Tibial artery (tissue), 4 donors: ENCODE results near the gene SEPTIN2.

Experiments used
- DNase-seq, 2 donors: peaks; one replicate each; pipeline ENCODE4 v3.0.0-alpha.2; 2019
- H3K27ac ChIP-seq, 2 donors: fragments of 200-600 bp; sonication (generic) in 1 of 2; 1 replicate in 1 of 2; 2 replicates in 1 of 2; pipeline ENCODE4 v1.5.1; 2018 to 2019; ENCODE audit warnings: mild to moderate bottlenecking in 1 of 2
- H3K27me3 ChIP-seq, 2 donors: fragments of 200-600 bp; sonication (generic) in 1 of 2; one replicate each; pipeline versions ENCODE4 v1.5.1 to v1.6.0; 2016 to 2019
- H3K36me3 ChIP-seq, 3 donors: fragments of 200-600 bp; sonication (generic) in 2 of 3; one replicate each; pipeline ENCODE4 v1.5.1; 2016 to 2019; ENCODE audit warnings: mild to moderate bottlenecking in 2 of 3
- H3K4me1 ChIP-seq, 4 donors: fragments of 200-600 bp; sonication (generic) in 2 of 4; 1 replicate in 3 of 4; 2 replicates in 1 of 4; pipeline ENCODE4 v1.5.1; 2016 to 2019
- H3K4me3 ChIP-seq, 2 donors: fragments of 200-600 bp; sonication (generic) in 1 of 2; 1 replicate in 1 of 2; 2 replicates in 1 of 2; pipeline ENCODE4 v1.5.1; 2018 to 2019; ENCODE audit warnings: mild to moderate bottlenecking in 2 of 2
- H3K9me3 ChIP-seq, 3 donors: fragments of 200-600 bp; sonication (generic) in 1 of 3; one replicate each; pipeline ENCODE4 v1.5.1; 2016 to 2019
- CTCF ChIP-seq, 2 experiments: fragments of 200-600 bp in 1 of 2; fragments of 450-650 bp in 1 of 2; IDR thresholded peaks; one replicate each; pipeline ENCODE4 v1.5.1; 2017 to 2019; ENCODE audit warnings: antibody characterized with exemption in 2 of 2, mild to moderate bottlenecking in 1 of 2, moderate library complexity in 1 of 2
- intact Hi-C: fragments of 100-400 bp; cut with DNase I; formaldehyde crosslinking; loops from one replicate; pipeline ENCODE4 v1.15.0; 2023; ENCODE audit warnings: low total_unique reads

The SEPTIN2 gene

DNA sequence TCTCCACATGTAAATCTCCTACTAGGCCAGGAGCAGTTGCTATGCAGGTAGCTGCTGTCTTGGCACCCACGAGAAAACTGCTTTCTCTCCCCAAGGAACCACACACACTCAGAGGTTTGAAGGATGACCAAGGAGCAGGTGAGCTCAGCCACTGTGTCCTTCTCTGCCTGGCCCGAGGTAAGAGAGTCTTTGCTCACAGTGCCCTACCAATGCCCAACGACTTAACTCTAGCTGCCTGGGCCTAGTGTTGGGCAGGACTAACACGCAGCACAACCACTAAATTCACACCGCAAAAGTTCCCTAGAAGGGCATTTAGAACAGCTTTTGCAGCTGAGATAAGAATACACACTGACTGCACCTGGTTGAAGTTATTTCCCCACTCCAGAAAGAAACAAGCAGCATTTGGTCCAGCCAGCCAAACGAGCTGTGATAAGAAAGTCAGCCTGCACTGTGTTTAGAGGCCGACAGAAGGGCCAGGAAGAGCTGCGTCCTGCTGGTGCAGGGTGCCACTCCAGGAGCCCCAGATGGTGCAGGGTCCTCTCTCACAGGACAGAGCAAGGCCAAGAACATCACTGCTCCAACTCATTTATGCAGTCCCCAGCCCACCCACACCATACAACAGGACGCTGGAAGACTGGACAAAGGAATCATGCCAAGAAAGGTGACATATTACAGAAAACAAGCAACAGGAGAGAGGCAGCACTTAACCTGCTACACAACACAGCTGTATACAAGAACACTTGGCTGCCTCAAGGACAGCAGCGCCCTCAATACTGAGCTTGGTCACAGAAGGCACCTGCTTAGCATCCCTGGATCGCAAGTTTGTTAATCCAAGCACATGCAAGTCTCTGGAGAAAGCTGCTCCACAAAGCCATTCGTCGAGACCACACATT lies 12.7 kb upstream of the SEPTIN2 start:
- DNase-seq: no peak
- Histone ChIP-seq H3K4me3 (no peak overlapping the region), H3K27me3 (no peaks in the 10 kb centered on the region), H3K36me3 (no peaks in the 10 kb centered on the region), H3K4me1 (peaks cover 0 to 20% (median 8%) of the 10 kb centered on the region in 4 donors), H3K9me3 (no peaks in the 10 kb centered on the region), H3K27ac (no peak overlapping the region)
- intact Hi-C loops: no loop called here
- no peak for TF ChIP-seq CTCF (IDR thresholded peaks at IDR 0.05)

- no peak for DNase-seq
- H3K27me3 ChIP-seq: no peaks in the 10 kb centered on the region
- intact Hi-C loops: no loop called here
Observed at GRCh38 chr2:241304039-241304670, 11.6 kb upstream of the SEPTIN2 start.

DNA sequence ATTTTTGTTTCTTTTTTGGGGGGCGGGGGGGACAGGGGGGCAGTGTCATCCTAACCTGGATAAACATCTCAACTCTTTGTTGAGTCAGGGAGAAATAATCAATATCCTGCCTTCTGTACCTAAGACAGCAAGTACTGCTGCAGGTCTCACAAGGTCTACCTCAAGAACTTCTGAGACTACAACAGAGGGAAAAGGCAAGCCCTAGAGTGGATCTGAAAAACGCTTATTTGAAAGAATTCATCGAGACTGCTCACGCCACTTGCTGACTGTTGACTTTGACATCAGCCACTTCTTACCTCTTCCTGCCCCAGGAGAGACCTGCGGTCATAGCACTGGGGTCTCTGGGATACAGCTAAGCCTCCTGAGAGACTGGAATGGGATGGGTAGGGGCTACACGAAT lies 8.7 kb upstream of the SEPTIN2 start:
- intact Hi-C loops: no loop called here

More at GRCh38 chr2:241304039-241304670, 11.6 kb upstream of the SEPTIN2 start:
- H3K9me3 ChIP-seq: no peaks in the 10 kb centered on the region
- TF ChIP-seq CTCF (IDR thresholded peaks at IDR 0.05): no peak
- H3K27ac ChIP-seq: no peak overlapping the region
- H3K4me3 ChIP-seq: no peak overlapping the region
- H3K4me1 ChIP-seq: peaks cover 0 to 28% (median 16%) of the 10 kb centered on the region in 4 donors
- H3K36me3 ChIP-seq: no peaks in the 10 kb centered on the region

GRCh38 chr2:241308267-241308666 lies 7.5 kb upstream of the SEPTIN2 start:
- no peak overlapping the region for H3K4me3 ChIP-seq
- TF ChIP-seq CTCF (IDR thresholded peaks at IDR 0.05): no peak
- H3K27me3 ChIP-seq: no peaks in the 10 kb centered on the region
- H3K9me3 ChIP-seq: no peaks in the 10 kb centered on the region
- H3K27ac ChIP-seq: no peak overlapping the region
- intact Hi-C loops: no loop called here
- H3K36me3 ChIP-seq: no peaks in the 10 kb centered on the region
- DNase-seq: no peak
- peaks cover 0 to 35% (median 20%) of the 10 kb centered on the region in 4 donors for H3K4me1 ChIP-seq

More for the DNA sequence above, 8.7 kb upstream of the SEPTIN2 start:
- Histone ChIP-seq H3K4me1 (peaks cover 0 to 32% (median 22%) of the 10 kb centered on the region in 4 donors), H3K36me3 (no peaks in the 10 kb centered on the region), H3K27me3 (no peaks in the 10 kb centered on the region), H3K9me3 (no peaks in the 10 kb centered on the region), H3K4me3 (no peak overlapping the region), H3K27ac (no peak overlapping the region)
- no peak for TF ChIP-seq CTCF (IDR thresholded peaks at IDR 0.05)
- DNase-seq: no peak

- H3K27me3 ChIP-seq: no peaks in the 10 kb centered on the region
- H3K9me3 ChIP-seq: no peaks in the 10 kb centered on the region
- peaks cover 0 to 35% (median 24%) of the 10 kb centered on the region in 4 donors for H3K4me1 ChIP-seq
- H3K36me3 ChIP-seq: no peaks in the 10 kb centered on the region
- TF ChIP-seq CTCF (IDR thresholded peaks at IDR 0.05): no peak
- DNase-seq: no peak
- H3K27ac ChIP-seq: no peak overlapping the region
- no peak overlapping the region for H3K4me3 ChIP-seq
- intact Hi-C loops: no loop called here
Observed at GRCh38 chr2:241308832-241309500, 6.8 kb upstream of the SEPTIN2 start.
